Activated naive CD8-positive, alpha-beta T cell treated with anti-CD3 and anti-CD28 coated beads, Interleukin-2, amount 10 ng/mL, durations not matched to agents 7 days and 5 days (primary cell): ENCODE data around the gene MFGE8. TPM values are rescaled to one million over a fixed set of nuclear protein-coding genes. Genes with fewer than 3 reads are reported as not detected.

ENCODE experiments used
- total RNA-seq, 2 experiments: library from RNA; stranded (reverse); gene quantifications; one replicate each; pipeline ENCODE4 v1.2.3, GENCODE V29; 2021

MFGE8 gene
- total RNA-seq, 2 experiments from 2014 or later: 94.7 to 100 TPM

Other genes starting within 250 kb of the MFGE8 start
- not detected for gene ACAN, start 109.9 kb downstream of the MFGE8 start, total RNA-seq
- 10 to 100 TPM; 79.1 to 80.8 TPM for gene HAPLN3, start 17.8 kb downstream of the MFGE8 start, total RNA-seq
- 10 to 100 TPM; 54.1 to 62.8 TPM for gene ABHD2, start 175.1 kb upstream of the MFGE8 start, total RNA-seq